GM23338 (cell line): ENCODE data around the gene ZNFX1. TPM values are rescaled to one million over a fixed set of nuclear protein-coding genes. Genes with fewer than 3 reads are reported as not detected.

Experiments used
- ATAC-seq: fragments of 200-7000 bp; cut with Tn5 transposase; 3 replicates; pipeline ENCODE4 v1.9.1; 2020
- DNase-seq: peaks from one replicate; pipeline ENCODE4 v3.0.0-alpha.2; 2015; ENCODE audit warnings: low spot score
- H2AFZ ChIP-seq: fragments of 200-600 bp; sonication (generic); 2 replicates; pipeline ENCODE4 v1.8.0; 2016; ENCODE audit warnings: antibody characterized with exemption, mild to moderate bottlenecking, moderate library complexity
- H3F3A ChIP-seq: fragments of 200-600 bp; sonication (generic); replicated peaks from 2 replicates; pipeline ENCODE4 v1.8.0; 2017; ENCODE audit warnings: antibody characterized with exemption, mixed run types, low read depth
- H3K27ac ChIP-seq: fragments of 200-600 bp; sonication (generic); 2 replicates; pipeline ENCODE4 v1.6.1; 2016; ENCODE audit warnings: low read depth
- H3K27me3 ChIP-seq: fragments of 200-600 bp; sonication (generic); 2 replicates; pipeline ENCODE4 v1.8.0; 2016; ENCODE audit warnings: mild to moderate bottlenecking, mixed run types, moderate library complexity; ENCODE audit not compliant: insufficient read depth
- H3K36me3 ChIP-seq: fragments of 200-600 bp; sonication (generic); 2 replicates; pipeline ENCODE4 v1.8.0; 2016; ENCODE audit warnings: mild to moderate bottlenecking; ENCODE audit not compliant: insufficient read depth
- H3K4me1 ChIP-seq: fragments of 200-600 bp; sonication (generic); 2 replicates; pipeline ENCODE4 v1.8.0; 2016; ENCODE audit warnings: mild to moderate bottlenecking, moderate library complexity; ENCODE audit not compliant: insufficient read depth
- H3K4me2 ChIP-seq: fragments of 200-600 bp; sonication (generic); 2 replicates; pipeline ENCODE4 v1.7.1; 2017; ENCODE audit warnings: mixed run types
- H3K4me3 ChIP-seq: fragments of 200-600 bp; sonication (generic); 2 replicates; pipeline ENCODE4 v1.6.1; 2016; ENCODE audit warnings: mixed run types
- H3K79me2 ChIP-seq: fragments of 200-600 bp; sonication (generic); replicated peaks from 2 replicates; pipeline ENCODE4 v1.8.0; 2017; ENCODE audit warnings: mild to moderate bottlenecking; ENCODE audit not compliant: insufficient read depth
- H3K9me2 ChIP-seq: fragments of 200-600 bp; sonication (generic); 2 replicates; pipeline ENCODE4 v1.8.0; 2017; ENCODE audit not compliant: insufficient read depth
- H4K20me1 ChIP-seq: fragments of 200-600 bp; sonication (generic); replicated peaks from 2 replicates; pipeline ENCODE4 v1.8.0; 2017; ENCODE audit warnings: mild to moderate bottlenecking; ENCODE audit not compliant: insufficient read depth
- H3K27ac Mint-ChIP-seq: 2 replicates; pipeline ENCODE4 v1.8.0; 2020; ENCODE audit warnings: inconsistent platforms, mild to moderate bottlenecking, moderate library complexity, mixed read lengths
- H3K27me3 Mint-ChIP-seq: 3 replicates; pipeline ENCODE4 v1.8.0; 2022; ENCODE audit warnings: low read depth, mild to moderate bottlenecking, moderate library complexity, mixed read lengths, inconsistent platforms; ENCODE audit not compliant: insufficient read depth, poor library complexity
- H3K36me3 Mint-ChIP-seq: 3 replicates; pipeline ENCODE4 v1.8.0; 2021; ENCODE audit warnings: low read depth, mild to moderate bottlenecking, inconsistent platforms, moderate library complexity, mixed read lengths
- H3K4me1 Mint-ChIP-seq: 3 replicates; pipeline ENCODE4 v1.8.0; 2020; ENCODE audit warnings: mild to moderate bottlenecking, inconsistent platforms, mixed read lengths
- H3K4me3 Mint-ChIP-seq: 3 replicates; pipeline ENCODE4 v1.8.0; 2021; ENCODE audit warnings: moderate library complexity, mild to moderate bottlenecking, inconsistent platforms, mixed read lengths
- H3K9me3 Mint-ChIP-seq: 3 replicates; pipeline ENCODE4 v1.8.0; 2020; ENCODE audit warnings: moderate library complexity, mild to moderate bottlenecking, inconsistent platforms, mixed read lengths
- CREB1 ChIP-seq: fragments of 250-450 bp; sonication (Bioruptor Pico); IDR thresholded peaks from 2 replicates; pipeline ENCODE4 v1.5.0; 2020; ENCODE audit warnings: low read depth, mild to moderate bottlenecking, moderate library complexity
- ETS1 ChIP-seq: IDR thresholded peaks from 2 replicates; pipeline ENCODE4 v1.6.1; 2016; ENCODE audit warnings: antibody characterized with exemption
- JUNB ChIP-seq: IDR thresholded peaks from one replicate; pipeline ENCODE4 v1.6.1; 2016; ENCODE audit warnings: antibody characterized with exemption; ENCODE audit not compliant: unreplicated experiment
- POLR2AphosphoS5 ChIP-seq: IDR thresholded peaks from 2 replicates; pipeline ENCODE4 v1.6.1; 2016; ENCODE audit warnings: antibody characterized with exemption, low read depth
- STAT1 ChIP-seq: IDR thresholded peaks from one replicate; pipeline ENCODE4 v1.6.1; 2016; ENCODE audit warnings: antibody characterized with exemption; ENCODE audit not compliant: unreplicated experiment
- ZNF462 ChIP-seq: fragments of 250-450 bp; sonication (Bioruptor Pico); IDR thresholded peaks from 2 replicates; pipeline ENCODE4 v1.5.0; 2020; ENCODE audit warnings: mild to moderate bottlenecking, moderate library complexity
- polyA plus RNA-seq: library from polyadenylated mRNA; unstranded; fragments of >200 nt; fragmentation: Nextera tagmentation; extraction: Ambion mirVana; gene quantifications from 2 replicates; pipeline ENCODE4 v1.2.1, GENCODE V29; 2016
- total RNA-seq: library from RNA; depleted of rRNA; stranded (reverse); fragments of >200 nt; shearing (Covaris generic); gene quantifications from 2 replicates; pipeline ENCODE4 v1.2.3, GENCODE V29; 2014
- TF ChIP-seq, protein P1 (sequence below): IDR thresholded peaks from one replicate; pipeline ENCODE4 v1.6.1; 2018; ENCODE audit warnings: antibody characterized with exemption; ENCODE audit not compliant: unreplicated experiment

ZNFX1 gene
- total and polyA plus RNA-seq, 2 experiments from 2014 or later, result 6.1 to 12.1 TPM

DNA sequence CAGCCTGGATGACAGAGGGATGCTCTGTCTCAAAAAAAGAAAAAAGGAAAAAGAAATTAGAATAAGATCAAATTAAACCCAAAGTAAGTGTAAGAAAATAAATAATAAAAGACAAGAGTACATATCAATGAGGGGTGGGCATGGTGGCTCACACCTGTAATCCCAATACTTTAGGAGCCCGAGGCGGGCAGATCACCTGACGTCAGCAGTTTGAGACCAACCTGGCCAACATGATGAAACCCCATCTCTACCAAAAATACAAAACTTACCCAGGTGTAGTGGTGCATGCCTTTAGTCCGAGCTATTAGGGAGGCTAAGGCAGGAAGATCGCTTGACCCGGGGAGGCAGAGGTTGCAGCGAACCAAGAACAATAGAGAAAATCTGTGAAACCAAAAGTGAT is 74.8 kb downstream of the ZNFX1 start:
- H3K9me2 ChIP-seq, result no peaks in the 10 kb centered on the region
- no peak overlapping the region for H3K4me3 ChIP-seq
- no peak overlapping the region for H2AFZ ChIP-seq
- H3K36me3 ChIP-seq, result no peaks in the 10 kb centered on the region
- no peaks in the 10 kb centered on the region for H3F3A ChIP-seq
- H3K9me3 Mint-ChIP-seq, result peaks cover 4% of the 10 kb centered on the region; the same call in 1 of the 3 replicates
- no peaks in the 10 kb centered on the region for H3K4me1 ChIP-seq
- no peaks in the 10 kb centered on the region for H3K79me2 ChIP-seq
- TF ChIP-seq CREB1 (CRISPR knock-in tag), result no peak
- TF ChIP-seq STAT1, result no peak
- no peak for TF ChIP-seq ETS1
- no peak for TF ChIP-seq JUNB
- TF ChIP-seq ZNF462 (CRISPR knock-in tag), result no peak
- no peak for TF ChIP-seq POLR2AphosphoS5
- TF ChIP-seq, protein P1, sequence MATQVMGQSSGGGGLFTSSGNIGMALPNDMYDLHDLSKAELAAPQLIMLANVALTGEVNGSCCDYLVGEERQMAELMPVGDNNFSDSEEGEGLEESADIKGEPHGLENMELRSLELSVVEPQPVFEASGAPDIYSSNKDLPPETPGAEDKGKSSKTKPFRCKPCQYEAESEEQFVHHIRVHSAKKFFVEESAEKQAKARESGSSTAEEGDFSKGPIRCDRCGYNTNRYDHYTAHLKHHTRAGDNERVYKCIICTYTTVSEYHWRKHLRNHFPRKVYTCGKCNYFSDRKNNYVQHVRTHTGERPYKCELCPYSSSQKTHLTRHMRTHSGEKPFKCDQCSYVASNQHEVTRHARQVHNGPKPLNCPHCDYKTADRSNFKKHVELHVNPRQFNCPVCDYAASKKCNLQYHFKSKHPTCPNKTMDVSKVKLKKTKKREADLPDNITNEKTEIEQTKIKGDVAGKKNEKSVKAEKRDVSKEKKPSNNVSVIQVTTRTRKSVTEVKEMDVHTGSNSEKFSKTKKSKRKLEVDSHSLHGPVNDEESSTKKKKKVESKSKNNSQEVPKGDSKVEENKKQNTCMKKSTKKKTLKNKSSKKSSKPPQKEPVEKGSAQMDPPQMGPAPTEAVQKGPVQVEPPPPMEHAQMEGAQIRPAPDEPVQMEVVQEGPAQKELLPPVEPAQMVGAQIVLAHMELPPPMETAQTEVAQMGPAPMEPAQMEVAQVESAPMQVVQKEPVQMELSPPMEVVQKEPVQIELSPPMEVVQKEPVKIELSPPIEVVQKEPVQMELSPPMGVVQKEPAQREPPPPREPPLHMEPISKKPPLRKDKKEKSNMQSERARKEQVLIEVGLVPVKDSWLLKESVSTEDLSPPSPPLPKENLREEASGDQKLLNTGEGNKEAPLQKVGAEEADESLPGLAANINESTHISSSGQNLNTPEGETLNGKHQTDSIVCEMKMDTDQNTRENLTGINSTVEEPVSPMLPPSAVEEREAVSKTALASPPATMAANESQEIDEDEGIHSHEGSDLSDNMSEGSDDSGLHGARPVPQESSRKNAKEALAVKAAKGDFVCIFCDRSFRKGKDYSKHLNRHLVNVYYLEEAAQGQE, result no peak
- H3K27me3 ChIP-seq, result no peaks in the 10 kb centered on the region
- H3K4me2 ChIP-seq, result no peak overlapping the region
- H3K36me3 Mint-ChIP-seq, result no peaks in the 10 kb centered on the region
- no peak overlapping the region for H3K4me3 Mint-ChIP-seq
- no peaks in the 10 kb centered on the region for H3K4me1 Mint-ChIP-seq
- no peak overlapping the region for H3K27ac Mint-ChIP-seq
- no peak for ATAC-seq
- H3K27me3 Mint-ChIP-seq, result peaks cover 1% of the 10 kb centered on the region
- no peak overlapping the region for H3K27ac ChIP-seq
- H4K20me1 ChIP-seq, result no peaks in the 10 kb centered on the region
- DNase-seq, result no peak
